SK-N-SH treated with all-trans-retinoic acid at 6 μM for 48 hours (cell line): Measurements from ENCODE around the gene IARS2.

Experiments
- ATAC-seq: fragments of 200-7000 bp; cut with Tn5 transposase; 3 replicates; pipeline ENCODE4 v1.9.1; 2020; ENCODE audit warnings: mild to moderate bottlenecking, moderate library complexity
- BACH2 ChIP-seq: fragments of 250-450 bp; sonication (Bioruptor Pico); IDR thresholded peaks from 2 replicates; pipeline ENCODE4 v1.9.0; 2021; ENCODE audit warnings: mild to moderate bottlenecking, borderline replicate concordance
- CREB5 ChIP-seq: fragments of 250-450 bp; sonication (Bioruptor Pico); IDR thresholded peaks from 2 replicates; pipeline ENCODE4 v1.5.1; 2020; ENCODE audit warnings: low read depth, mild to moderate bottlenecking, moderate library complexity
- CSDC2 ChIP-seq: fragments of 250-450 bp; sonication (Bioruptor Pico); IDR thresholded peaks from 2 replicates; pipeline ENCODE4 v1.5.0; 2020; ENCODE audit warnings: mild to moderate bottlenecking, moderate library complexity
- CSRNP3 ChIP-seq: fragments of 250-450 bp; sonication (Bioruptor Pico); IDR thresholded peaks from 2 replicates; pipeline ENCODE4 v1.5.1; 2021; ENCODE audit warnings: mild to moderate bottlenecking, moderate library complexity
- ESRRG ChIP-seq: fragments of 250-450 bp; sonication (Bioruptor Pico); IDR thresholded peaks from 2 replicates; pipeline ENCODE4 v1.6.1; 2021; ENCODE audit warnings: mild to moderate bottlenecking
- GLIS3 ChIP-seq: fragments of 250-450 bp; sonication (Bioruptor Pico); IDR thresholded peaks from 2 replicates; pipeline ENCODE4 v1.5.0; 2020; ENCODE audit warnings: mild to moderate bottlenecking, moderate library complexity
- ISL1 ChIP-seq: fragments of 250-450 bp; sonication (Bioruptor Pico); IDR thresholded peaks from 2 replicates; pipeline ENCODE4 v2.1.2; 2022; ENCODE audit warnings: mild to moderate bottlenecking, moderate library complexity
- OSR1 ChIP-seq: fragments of 250-450 bp; sonication (Bioruptor Pico); IDR thresholded peaks from 2 replicates; pipeline ENCODE4 v1.8.0; 2022; ENCODE audit warnings: moderate library complexity, mild to moderate bottlenecking, inconsistent platforms
- RARB ChIP-seq: fragments of 250-450 bp; sonication (Bioruptor Pico); IDR thresholded peaks from 2 replicates; pipeline ENCODE4 v1.8.0; 2021; ENCODE audit warnings: mild to moderate bottlenecking, moderate library complexity
- SNAI2 ChIP-seq: fragments of 250-450 bp; sonication (Bioruptor Pico); IDR thresholded peaks from 2 replicates; pipeline ENCODE4 v1.5.0; 2020; ENCODE audit warnings: mild to moderate bottlenecking, moderate library complexity
- TCF4 ChIP-seq: fragments of 250-450 bp; sonication (Bioruptor Pico); IDR thresholded peaks from 2 replicates; pipeline ENCODE4 v1.8.0; 2021; ENCODE audit warnings: mild to moderate bottlenecking, moderate library complexity, borderline replicate concordance
- ZC3H10 ChIP-seq: fragments of 250-450 bp; sonication (Bioruptor Pico); IDR thresholded peaks from 2 replicates; pipeline ENCODE4 v1.5.1; 2021; ENCODE audit warnings: mild to moderate bottlenecking, moderate library complexity
- ZFP3 ChIP-seq: fragments of 250-450 bp; sonication (Bioruptor Pico); IDR thresholded peaks from 2 replicates; pipeline ENCODE4 v1.5.0; 2020; ENCODE audit warnings: mild to moderate bottlenecking, moderate library complexity
- ZFP30 ChIP-seq: fragments of 450-650 bp; formaldehyde crosslinking; IDR thresholded peaks from 2 replicates; pipeline ENCODE4 v1.5.0; 2022; ENCODE audit warnings: mild to moderate bottlenecking, moderate library complexity
- TF ChIP-seq, protein P1 (sequence below): fragments of 250-450 bp; sonication (Bioruptor Pico); IDR thresholded peaks from 2 replicates; pipeline ENCODE4 v1.8.0; 2020; ENCODE audit warnings: mild to moderate bottlenecking, moderate library complexity, borderline replicate concordance
- TF ChIP-seq, protein P2 (sequence below): fragments of 250-450 bp; sonication (Bioruptor Pico); IDR thresholded peaks from 2 replicates; pipeline ENCODE4 v1.8.0; 2021; ENCODE audit warnings: low read depth, mild to moderate bottlenecking, moderate library complexity, borderline replicate concordance
- TF ChIP-seq, protein P3 (sequence below): fragments of 250-450 bp; sonication (Bioruptor Pico); IDR thresholded peaks from 2 replicates; pipeline ENCODE4 v1.5.0; 2020; ENCODE audit warnings: mild to moderate bottlenecking, moderate library complexity

The IARS2 gene

GRCh38 chr1:220092694-220093093, 1.2 kb upstream of the IARS2 start (continued):
- TF ChIP-seq, protein P1, sequence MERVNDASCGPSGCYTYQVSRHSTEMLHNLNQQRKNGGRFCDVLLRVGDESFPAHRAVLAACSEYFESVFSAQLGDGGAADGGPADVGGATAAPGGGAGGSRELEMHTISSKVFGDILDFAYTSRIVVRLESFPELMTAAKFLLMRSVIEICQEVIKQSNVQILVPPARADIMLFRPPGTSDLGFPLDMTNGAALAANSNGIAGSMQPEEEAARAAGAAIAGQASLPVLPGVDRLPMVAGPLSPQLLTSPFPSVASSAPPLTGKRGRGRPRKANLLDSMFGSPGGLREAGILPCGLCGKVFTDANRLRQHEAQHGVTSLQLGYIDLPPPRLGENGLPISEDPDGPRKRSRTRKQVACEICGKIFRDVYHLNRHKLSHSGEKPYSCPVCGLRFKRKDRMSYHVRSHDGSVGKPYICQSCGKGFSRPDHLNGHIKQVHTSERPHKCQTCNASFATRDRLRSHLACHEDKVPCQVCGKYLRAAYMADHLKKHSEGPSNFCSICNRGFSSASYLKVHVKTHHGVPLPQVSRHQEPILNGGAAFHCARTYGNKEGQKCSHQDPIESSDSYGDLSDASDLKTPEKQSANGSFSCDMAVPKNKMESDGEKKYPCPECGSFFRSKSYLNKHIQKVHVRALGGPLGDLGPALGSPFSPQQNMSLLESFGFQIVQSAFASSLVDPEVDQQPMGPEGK (CRISPR knock-in tag), result no peak
- no peak for TF ChIP-seq ZC3H10 (CRISPR knock-in tag)
- TF ChIP-seq, protein P2, sequence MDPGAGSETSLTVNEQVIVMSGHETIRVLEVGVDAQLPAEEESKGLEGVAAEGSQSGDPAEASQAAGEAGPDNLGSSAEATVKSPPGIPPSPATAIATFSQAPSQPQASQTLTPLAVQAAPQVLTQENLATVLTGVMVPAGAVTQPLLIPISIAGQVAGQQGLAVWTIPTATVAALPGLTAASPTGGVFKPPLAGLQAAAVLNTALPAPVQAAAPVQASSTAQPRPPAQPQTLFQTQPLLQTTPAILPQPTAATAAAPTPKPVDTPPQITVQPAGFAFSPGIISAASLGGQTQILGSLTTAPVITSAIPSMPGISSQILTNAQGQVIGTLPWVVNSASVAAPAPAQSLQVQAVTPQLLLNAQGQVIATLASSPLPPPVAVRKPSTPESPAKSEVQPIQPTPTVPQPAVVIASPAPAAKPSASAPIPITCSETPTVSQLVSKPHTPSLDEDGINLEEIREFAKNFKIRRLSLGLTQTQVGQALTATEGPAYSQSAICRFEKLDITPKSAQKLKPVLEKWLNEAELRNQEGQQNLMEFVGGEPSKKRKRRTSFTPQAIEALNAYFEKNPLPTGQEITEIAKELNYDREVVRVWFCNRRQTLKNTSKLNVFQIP (CRISPR knock-in tag), result no peak

DNA sequence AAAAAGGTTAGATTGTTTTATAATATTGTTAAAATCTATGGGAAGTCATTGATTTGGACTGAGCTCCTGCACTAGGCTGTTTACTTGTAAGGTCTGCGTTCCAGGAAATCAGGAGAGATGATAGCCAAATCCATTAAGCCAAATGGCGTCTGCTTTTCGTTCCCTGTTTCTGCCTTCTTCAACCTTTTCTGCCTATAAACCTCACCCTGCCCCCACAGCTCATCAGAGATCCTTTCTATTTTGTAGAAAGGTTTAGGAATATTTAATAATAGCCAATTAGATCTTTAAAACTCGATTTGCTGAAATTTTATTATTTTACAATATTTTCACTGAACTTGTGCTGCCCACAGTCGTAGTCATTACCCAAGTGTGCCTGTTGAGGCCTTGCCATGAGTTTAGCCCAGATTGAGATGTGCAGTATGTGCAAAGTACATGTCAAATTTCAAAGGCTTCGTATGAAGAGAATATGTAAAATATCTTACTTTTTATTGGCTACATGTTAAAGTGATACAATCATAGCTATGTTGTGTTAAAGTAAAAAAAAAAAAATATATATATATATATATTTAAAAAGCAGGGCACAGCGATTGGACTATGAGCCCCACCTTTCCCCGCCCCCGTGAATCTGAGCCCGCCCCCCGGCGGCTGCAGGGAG, 444 bp upstream of the IARS2 start:
- no peak for ATAC-seq
- TF ChIP-seq, protein P1 (CRISPR knock-in tag), result no peak
- no peak for TF ChIP-seq ESRRG (CRISPR knock-in tag)
- no peak for TF ChIP-seq OSR1
- TF ChIP-seq CREB5, result no peak
- no peak for TF ChIP-seq TCF4 (CRISPR knock-in tag)
- TF ChIP-seq, protein P2 (CRISPR knock-in tag), result no peak
- TF ChIP-seq GLIS3 (CRISPR knock-in tag), result no peak
- TF ChIP-seq, protein P3, sequence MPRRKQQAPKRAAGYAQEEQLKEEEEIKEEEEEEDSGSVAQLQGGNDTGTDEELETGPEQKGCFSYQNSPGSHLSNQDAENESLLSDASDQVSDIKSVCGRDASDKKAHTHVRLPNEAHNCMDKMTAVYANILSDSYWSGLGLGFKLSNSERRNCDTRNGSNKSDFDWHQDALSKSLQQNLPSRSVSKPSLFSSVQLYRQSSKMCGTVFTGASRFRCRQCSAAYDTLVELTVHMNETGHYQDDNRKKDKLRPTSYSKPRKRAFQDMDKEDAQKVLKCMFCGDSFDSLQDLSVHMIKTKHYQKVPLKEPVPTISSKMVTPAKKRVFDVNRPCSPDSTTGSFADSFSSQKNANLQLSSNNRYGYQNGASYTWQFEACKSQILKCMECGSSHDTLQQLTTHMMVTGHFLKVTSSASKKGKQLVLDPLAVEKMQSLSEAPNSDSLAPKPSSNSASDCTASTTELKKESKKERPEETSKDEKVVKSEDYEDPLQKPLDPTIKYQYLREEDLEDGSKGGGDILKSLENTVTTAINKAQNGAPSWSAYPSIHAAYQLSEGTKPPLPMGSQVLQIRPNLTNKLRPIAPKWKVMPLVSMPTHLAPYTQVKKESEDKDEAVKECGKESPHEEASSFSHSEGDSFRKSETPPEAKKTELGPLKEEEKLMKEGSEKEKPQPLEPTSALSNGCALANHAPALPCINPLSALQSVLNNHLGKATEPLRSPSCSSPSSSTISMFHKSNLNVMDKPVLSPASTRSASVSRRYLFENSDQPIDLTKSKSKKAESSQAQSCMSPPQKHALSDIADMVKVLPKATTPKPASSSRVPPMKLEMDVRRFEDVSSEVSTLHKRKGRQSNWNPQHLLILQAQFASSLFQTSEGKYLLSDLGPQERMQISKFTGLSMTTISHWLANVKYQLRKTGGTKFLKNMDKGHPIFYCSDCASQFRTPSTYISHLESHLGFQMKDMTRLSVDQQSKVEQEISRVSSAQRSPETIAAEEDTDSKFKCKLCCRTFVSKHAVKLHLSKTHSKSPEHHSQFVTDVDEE (CRISPR knock-in tag), result no peak
- no peak for TF ChIP-seq CSRNP3 (CRISPR knock-in tag)

- no peak for ATAC-seq
- TF ChIP-seq BACH2 (CRISPR knock-in tag) (no peak), OSR1 (no peak), ZFP30 (CRISPR knock-in tag) (no peak), CSDC2 (CRISPR knock-in tag) (no peak), SNAI2 (CRISPR knock-in tag) (no peak), RARB (CRISPR knock-in tag) (no peak), CREB5 (no peak), ISL1 (CRISPR knock-in tag) (no peak), ZFP3 (CRISPR knock-in tag) (no peak), CSRNP3 (CRISPR knock-in tag) (no peak), ESRRG (CRISPR knock-in tag) (no peak)
- TF ChIP-seq, protein P3 (CRISPR knock-in tag), result no peak
Observed at GRCh38 chr1:220099826-220100225, 5.9 kb downstream of the IARS2 start.
